ENCODE measurements around the gene FLNC.

Gene FLNC

GRCh38 chr7:128830231-128831177, at the start of gene FLNC:
FLNC (plus strand) TSS chr7:128830406; CDS start chr7:128830638, 232 bp downstream.
- Histone ChIP-seq H2AFZ (ENCODE audit: low read depth, low read length) (peak within 1 kb of the TSS; percentile 55), H3K27me3 (ENCODE audit: insufficient read depth, low read length) (no peaks in the 10 kb centered on the region), H3K4me3 (ENCODE audit: low read length) (peak within 1 kb of the TSS; percentile 17), H3K4me1 (ENCODE audit: insufficient read depth, low read length) (peaks cover 51% of the 10 kb centered on the region), H3K9me3 (ENCODE audit: low read length) (no peaks in the 10 kb centered on the region), H3K36me3 (ENCODE audit: insufficient read depth, low read length) (no peaks in the 10 kb centered on the region)

- H3K4me3 ChIP-seq (ENCODE audit: low read length), result no peak overlapping the region
- H3K36me3 ChIP-seq (ENCODE audit: insufficient read depth, low read length), result no peaks in the 10 kb centered on the region
- no peaks in the 10 kb centered on the region for H3K27me3 ChIP-seq (ENCODE audit: insufficient read depth, low read length)
- H3K4me1 ChIP-seq (ENCODE audit: insufficient read depth, low read length), result no peaks in the 10 kb centered on the region
- H2AFZ ChIP-seq (ENCODE audit: low read depth, low read length), result no peak overlapping the region
- no peaks in the 10 kb centered on the region for H3K9me3 ChIP-seq (ENCODE audit: low read length)
Observed at GRCh38 chr7:128781126-128781525, 49.1 kb upstream of the FLNC start.

- H3K4me3 ChIP-seq (ENCODE audit: low read length), result no peak overlapping the region
- H2AFZ ChIP-seq (ENCODE audit: low read depth, low read length), result no peak overlapping the region
- no peaks in the 10 kb centered on the region for H3K36me3 ChIP-seq (ENCODE audit: insufficient read depth, low read length)
- no peaks in the 10 kb centered on the region for H3K4me1 ChIP-seq (ENCODE audit: insufficient read depth, low read length)
- H3K9me3 ChIP-seq (ENCODE audit: low read length), result no peaks in the 10 kb centered on the region
- H3K27me3 ChIP-seq (ENCODE audit: insufficient read depth, low read length), result no peaks in the 10 kb centered on the region
Observed at GRCh38 chr7:128781851-128782250, 48.4 kb upstream of the FLNC start.

GRCh38 chr7:128783143-128783861, 46.9 kb upstream of the FLNC start:
- Histone ChIP-seq H3K4me1 (ENCODE audit: insufficient read depth, low read length) (no peaks in the 10 kb centered on the region), H2AFZ (ENCODE audit: low read depth, low read length) (no peak overlapping the region), H3K9me3 (ENCODE audit: low read length) (no peaks in the 10 kb centered on the region), H3K27me3 (ENCODE audit: insufficient read depth, low read length) (no peaks in the 10 kb centered on the region), H3K36me3 (ENCODE audit: insufficient read depth, low read length) (no peaks in the 10 kb centered on the region), H3K4me3 (ENCODE audit: low read length) (no peak overlapping the region)

- no peaks in the 10 kb centered on the region for H3K36me3 ChIP-seq (ENCODE audit: insufficient read depth, low read length)
- H3K4me1 ChIP-seq (ENCODE audit: insufficient read depth, low read length), result peaks cover 5% of the 10 kb centered on the region
- H3K4me3 ChIP-seq (ENCODE audit: low read length), result no peak overlapping the region
- H3K9me3 ChIP-seq (ENCODE audit: low read length), result no peaks in the 10 kb centered on the region
- no peaks in the 10 kb centered on the region for H3K27me3 ChIP-seq (ENCODE audit: insufficient read depth, low read length)
- H2AFZ ChIP-seq (ENCODE audit: low read depth, low read length), result no peak overlapping the region
Observed at GRCh38 chr7:128785738-128786137, 44.5 kb upstream of the FLNC start.

- H3K36me3 ChIP-seq (ENCODE audit: insufficient read depth, low read length), result no peaks in the 10 kb centered on the region
- H2AFZ ChIP-seq (ENCODE audit: low read depth, low read length), result no peak overlapping the region
- H3K4me3 ChIP-seq (ENCODE audit: low read length), result no peak overlapping the region
- no peaks in the 10 kb centered on the region for H3K9me3 ChIP-seq (ENCODE audit: low read length)
- H3K27me3 ChIP-seq (ENCODE audit: insufficient read depth, low read length), result no peaks in the 10 kb centered on the region
- peaks cover 14% of the 10 kb centered on the region for H3K4me1 ChIP-seq (ENCODE audit: insufficient read depth, low read length)
Observed at GRCh38 chr7:128788446-128789412, 41.5 kb upstream of the FLNC start.

GRCh38 chr7:128790315-128791041, 39.7 kb upstream of the FLNC start:
- Histone ChIP-seq H3K36me3 (ENCODE audit: insufficient read depth, low read length) (peaks cover 2% of the 10 kb centered on the region), H3K4me1 (ENCODE audit: insufficient read depth, low read length) (peaks cover 14% of the 10 kb centered on the region), H3K9me3 (ENCODE audit: low read length) (peaks cover 1% of the 10 kb centered on the region), H3K27me3 (ENCODE audit: insufficient read depth, low read length) (no peaks in the 10 kb centered on the region), H3K4me3 (ENCODE audit: low read length) (peak overlapping the region; percentile 77), H2AFZ (ENCODE audit: low read depth, low read length) (peak overlapping the region; percentile 79)

GRCh38 chr7:128791121-128791971, 38.9 kb upstream of the FLNC start, which contains the start of gene CCDC136:
CCDC136 (plus strand) TSS chr7:128791968; CDS start chr7:128792412, 444 bp downstream.
- H3K9me3 ChIP-seq (ENCODE audit: low read length), result peaks cover 2% of the 10 kb centered on the region
- peak within 1 kb of the TSS; percentile 79 for H2AFZ ChIP-seq (ENCODE audit: low read depth, low read length)
- H3K4me1 ChIP-seq (ENCODE audit: insufficient read depth, low read length), result peaks cover 14% of the 10 kb centered on the region
- no peaks in the 10 kb centered on the region for H3K27me3 ChIP-seq (ENCODE audit: insufficient read depth, low read length)
- H3K4me3 ChIP-seq (ENCODE audit: low read length), result peak within 1 kb of the TSS; percentile 77
- peaks cover 7% of the 10 kb centered on the region for H3K36me3 ChIP-seq (ENCODE audit: insufficient read depth, low read length)

- H3K4me1 ChIP-seq (ENCODE audit: insufficient read depth, low read length), result peaks cover 14% of the 10 kb centered on the region
- peaks cover 2% of the 10 kb centered on the region for H3K9me3 ChIP-seq (ENCODE audit: low read length)
Observed at GRCh38 chr7:128791972-128792327, 38.3 kb upstream of the FLNC start.

GRCh38 chr7:128792471-128793180, 37.6 kb upstream of the FLNC start:
- Histone ChIP-seq H3K9me3 (ENCODE audit: low read length) (peaks cover 4% of the 10 kb centered on the region), H3K4me1 (ENCODE audit: insufficient read depth, low read length) (peaks cover 14% of the 10 kb centered on the region), H3K36me3 (ENCODE audit: insufficient read depth, low read length) (peaks cover 13% of the 10 kb centered on the region), H2AFZ (ENCODE audit: low read depth, low read length) (no peak overlapping the region), H3K4me3 (ENCODE audit: low read length) (peak overlapping the region; percentile 77), H3K27me3 (ENCODE audit: insufficient read depth, low read length) (no peaks in the 10 kb centered on the region)

More at GRCh38 chr7:128791972-128792327, 38.3 kb upstream of the FLNC start:
- Histone ChIP-seq H2AFZ (ENCODE audit: low read depth, low read length) (peak overlapping the region; percentile 79), H3K36me3 (ENCODE audit: insufficient read depth, low read length) (peaks cover 8% of the 10 kb centered on the region), H3K4me3 (ENCODE audit: low read length) (peak overlapping the region; percentile 77), H3K27me3 (ENCODE audit: insufficient read depth, low read length) (no peaks in the 10 kb centered on the region)

GRCh38 chr7:128793181-128793547, 37.0 kb upstream of the FLNC start:
- H3K4me3 ChIP-seq (ENCODE audit: low read length), result no peak overlapping the region
- peaks cover 4% of the 10 kb centered on the region for H3K9me3 ChIP-seq (ENCODE audit: low read length)

More at GRCh38 chr7:128793181-128793547, 37.0 kb upstream of the FLNC start:
- Histone ChIP-seq H3K27me3 (ENCODE audit: insufficient read depth, low read length) (no peaks in the 10 kb centered on the region), H3K4me1 (ENCODE audit: insufficient read depth, low read length) (peaks cover 14% of the 10 kb centered on the region), H3K36me3 (ENCODE audit: insufficient read depth, low read length) (peaks cover 13% of the 10 kb centered on the region), H2AFZ (ENCODE audit: low read depth, low read length) (no peak overlapping the region)

All from neuron (in vitro differentiated cells).